A673 (cell line): ENCODE data around the gene SLC39A5. TPM values are rescaled to one million over a fixed set of nuclear protein-coding genes. Genes with fewer than 3 reads are reported as not detected.
"Not testable (repeated sequence)": the region's sequence is repeated elsewhere in the genome, so short reads cannot be mapped to it uniquely, and the experiment has no call there.

Experiments used
- BruUV-seq: library from RNA; stranded (reverse); fragments of 400-500 nt; replicated peaks from 2 replicates; lab custom pipeline; 2021; lab: Mats Ljungman, UMichigan
- CTCF ChIA-PET: fragments of 300-600 bp; sonication (Branson Sonifier 250); formaldehyde crosslinking; loops from one replicate; lab custom pipeline; 2022; ENCODE audit warnings: antibody characterized with exemption; lab: Charles Lee
- POLR2A ChIA-PET: fragments of 300-600 bp; sonication (Branson Sonifier 250); formaldehyde crosslinking; loops from one replicate; lab custom pipeline; 2022; ENCODE audit warnings: antibody characterized with exemption; ENCODE audit not compliant: low non-redundant PET; lab: Charles Lee
- DNase-seq: peaks from one replicate; pipeline ENCODE4 v3.0.0-alpha.2; 2015; ENCODE audit warnings: low spot score
- H3K27ac ChIP-seq: fragments of 200-600 bp; sonication (generic); 2 replicates; pipeline ENCODE4 v1.5.1; 2016; ENCODE audit warnings: mixed run types, low read depth, mild to moderate bottlenecking, mixed read lengths, antibody characterized with exemption, low read length; ENCODE audit not compliant: poor library complexity, severe bottlenecking
- H3K27me3 ChIP-seq: fragments of 200-600 bp; sonication (generic); replicated peaks from 2 replicates; pipeline ENCODE4 v1.6.1; 2017; ENCODE audit warnings: mixed run types, low read depth, mild to moderate bottlenecking, mixed read lengths, antibody characterized with exemption, low read length; ENCODE audit not compliant: insufficient read depth, poor library complexity
- H3K36me3 ChIP-seq: fragments of 200-600 bp; sonication (generic); 2 replicates; pipeline ENCODE4 v1.6.1; 2016; ENCODE audit warnings: mixed run types, mild to moderate bottlenecking, mixed read lengths, antibody characterized with exemption, low read length; ENCODE audit not compliant: insufficient read depth, poor library complexity, severe bottlenecking
- H3K4me1 ChIP-seq: fragments of 200-600 bp; sonication (generic); 2 replicates; pipeline ENCODE4 v1.6.1; 2017; ENCODE audit warnings: mixed run types, mild to moderate bottlenecking, mixed read lengths, antibody characterized with exemption, low read length; ENCODE audit not compliant: insufficient read depth, poor library complexity, severe bottlenecking
- H3K4me3 ChIP-seq: fragments of 200-600 bp; sonication (generic); 2 replicates; pipeline ENCODE4 v1.5.1; 2016; ENCODE audit warnings: low read depth, mixed run types, mild to moderate bottlenecking, mixed read lengths, low read length; ENCODE audit not compliant: poor library complexity, severe bottlenecking
- H3K9me3 ChIP-seq: fragments of 200-600 bp; sonication (generic); 2 replicates; pipeline ENCODE4 v1.6.1; 2016; ENCODE audit warnings: mixed run types, low read depth, mild to moderate bottlenecking, mixed read lengths, antibody characterized with exemption, low read length; ENCODE audit not compliant: poor library complexity, severe bottlenecking
- EZH2 ChIP-seq: fragments of 200-600 bp; sonication (generic); IDR thresholded peaks from 2 replicates; pipeline ENCODE4 v1.6.1; 2017; ENCODE audit warnings: borderline replicate concordance, low read depth, mild to moderate bottlenecking, mixed read lengths, antibody characterized with exemption, low read length; ENCODE audit not compliant: poor library complexity, severe bottlenecking
- intact Hi-C: fragments of 100-400 bp; cut with micrococcal nuclease; formaldehyde crosslinking; loops from one replicate; pipeline ENCODE4 v1.10.0; 2022; ENCODE audit not compliant: unreplicated experiment
- total RNA-seq: library from RNA; stranded (reverse); gene quantifications from 2 replicates; pipeline ENCODE4 v1.2.3, GENCODE V29; 2021
- TF ChIP-seq, protein P1 (sequence below): fragments of 300-800, 200-600 bp; sonication (generic); conservative IDR thresholded peaks from 2 replicates; pipeline ENCODE4 v1.5.1; 2017; ENCODE audit warnings: low read depth, mild to moderate bottlenecking, antibody characterized with exemption, low read length, moderate library complexity, mixed read lengths

The SLC39A5 gene
- total RNA-seq, 1 experiment from 2014 or later = not detected

DNA sequence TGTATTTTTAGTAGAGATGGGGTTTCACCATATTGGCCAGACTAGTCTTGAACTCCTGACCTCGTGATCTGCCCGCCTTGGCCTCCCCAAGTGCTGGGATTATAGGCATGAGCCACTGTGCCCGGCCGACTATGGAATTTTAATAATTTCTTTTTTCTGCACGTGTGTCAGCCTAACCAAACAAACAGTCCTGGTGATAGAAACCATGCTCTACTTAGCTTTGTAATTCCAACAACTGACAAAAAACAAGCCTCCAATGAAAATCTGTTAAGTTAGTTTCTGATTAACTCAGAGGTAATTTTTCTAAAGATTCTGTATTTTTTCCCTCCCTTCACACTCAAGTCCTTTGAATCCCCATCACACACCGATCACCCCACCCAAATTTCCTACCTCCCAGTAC lies 52.2 kb downstream of the SLC39A5 start:
- no TSS peak for BruUV-seq
- no peak overlapping the region for H3K4me3 ChIP-seq
- H3K36me3 ChIP-seq = peaks cover 75% of the 10 kb centered on the region
- CTCF ChIA-PET = no interaction called here
- intact Hi-C loops = no loop called here
- DNase-seq = no peak
- no peaks in the 10 kb centered on the region for H3K9me3 ChIP-seq
- no peaks in the 10 kb centered on the region for H3K4me1 ChIP-seq
- H3K27me3 ChIP-seq = no peaks in the 10 kb centered on the region
- TF ChIP-seq, protein P1, sequence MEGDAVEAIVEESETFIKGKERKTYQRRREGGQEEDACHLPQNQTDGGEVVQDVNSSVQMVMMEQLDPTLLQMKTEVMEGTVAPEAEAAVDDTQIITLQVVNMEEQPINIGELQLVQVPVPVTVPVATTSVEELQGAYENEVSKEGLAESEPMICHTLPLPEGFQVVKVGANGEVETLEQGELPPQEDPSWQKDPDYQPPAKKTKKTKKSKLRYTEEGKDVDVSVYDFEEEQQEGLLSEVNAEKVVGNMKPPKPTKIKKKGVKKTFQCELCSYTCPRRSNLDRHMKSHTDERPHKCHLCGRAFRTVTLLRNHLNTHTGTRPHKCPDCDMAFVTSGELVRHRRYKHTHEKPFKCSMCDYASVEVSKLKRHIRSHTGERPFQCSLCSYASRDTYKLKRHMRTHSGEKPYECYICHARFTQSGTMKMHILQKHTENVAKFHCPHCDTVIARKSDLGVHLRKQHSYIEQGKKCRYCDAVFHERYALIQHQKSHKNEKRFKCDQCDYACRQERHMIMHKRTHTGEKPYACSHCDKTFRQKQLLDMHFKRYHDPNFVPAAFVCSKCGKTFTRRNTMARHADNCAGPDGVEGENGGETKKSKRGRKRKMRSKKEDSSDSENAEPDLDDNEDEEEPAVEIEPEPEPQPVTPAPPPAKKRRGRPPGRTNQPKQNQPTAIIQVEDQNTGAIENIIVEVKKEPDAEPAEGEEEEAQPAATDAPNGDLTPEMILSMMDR = no peak
- TF ChIP-seq EZH2 = no peak
- H3K27ac ChIP-seq = no peak overlapping the region
- POLR2A ChIA-PET = no interaction called here

DNA sequence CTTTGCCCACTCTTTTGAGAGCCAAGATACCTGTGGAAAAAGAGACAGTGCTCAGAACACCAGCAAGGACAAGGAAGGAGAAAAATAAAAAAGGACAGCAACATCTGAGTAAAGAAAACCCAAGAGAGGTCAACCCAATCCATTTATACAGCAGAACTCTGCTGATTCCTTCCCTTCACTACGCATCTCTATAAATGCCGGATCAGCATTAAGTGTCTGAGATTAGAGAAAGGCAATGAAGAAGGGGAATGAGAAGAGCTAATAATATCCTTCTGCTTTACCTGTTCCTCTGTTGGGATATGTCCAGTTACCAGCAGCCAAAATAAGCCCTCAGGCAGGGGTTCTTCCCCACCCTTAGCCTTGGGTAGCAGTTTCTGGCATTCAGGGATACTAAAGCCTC lies 52.7 kb downstream of the SLC39A5 start:
- intact Hi-C loops = no loop called here
- POLR2A ChIA-PET = no interaction called here
- H3K9me3 ChIP-seq = no peaks in the 10 kb centered on the region
- no peak overlapping the region for H3K27ac ChIP-seq
- CTCF ChIA-PET = no interaction called here
- no peak for TF ChIP-seq EZH2
- TF ChIP-seq, protein P1 = no peak
- no peaks in the 10 kb centered on the region for H3K27me3 ChIP-seq
- no peaks in the 10 kb centered on the region for H3K4me1 ChIP-seq
- no peak for DNase-seq
- H3K36me3 ChIP-seq = peaks cover 72% of the 10 kb centered on the region
- no peak overlapping the region for H3K4me3 ChIP-seq
- BruUV-seq = no TSS peak

DNA sequence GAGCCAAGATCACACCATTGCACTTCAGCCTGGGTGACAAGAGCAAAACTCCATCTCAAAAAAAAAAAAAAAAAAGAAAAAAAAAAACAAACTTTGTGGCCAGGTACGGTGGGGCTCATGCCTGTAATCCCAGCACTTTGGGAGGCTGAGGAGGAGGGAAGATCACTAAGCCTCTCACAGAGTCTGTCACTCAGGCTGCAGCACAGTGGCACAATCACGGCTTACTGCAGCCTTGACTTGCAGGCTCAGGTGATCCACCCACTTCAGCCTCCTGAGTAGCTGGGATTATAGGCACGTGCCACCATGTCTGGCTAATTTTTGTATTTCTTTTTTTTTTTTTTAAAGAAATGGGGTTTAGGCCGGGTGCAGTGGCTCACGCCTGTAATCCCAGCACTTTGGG lies 54.4 kb downstream of the SLC39A5 start:
- H3K4me1 ChIP-seq, H3K4me3 ChIP-seq, BruUV-seq, POLR2A ChIA-PET, H3K9me3 ChIP-seq, intact Hi-C loops, DNase-seq, H3K27me3 ChIP-seq, H3K27ac ChIP-seq: not testable (repeated sequence)
- H3K36me3 ChIP-seq = peaks cover 56% of the 10 kb centered on the region
- CTCF ChIA-PET = interaction anchor here (0.7 kb wide), 1 partner anchor 79 kb away, joined by 3 read pairs; no protein-coding TSS in a partner anchor
